ENCODE results near the gene TRIM29. TPM values are rescaled to one million over a fixed set of nuclear protein-coding genes. Genes with fewer than 3 reads are reported as not detected.
"Not testable (repeated sequence)": the region's sequence is repeated elsewhere in the genome, so short reads cannot be mapped to it uniquely, and the experiment has no call there.

TRIM29 gene
- total RNA-seq, 1 donor from 2014 or later: 1,294 TPM

DNA sequence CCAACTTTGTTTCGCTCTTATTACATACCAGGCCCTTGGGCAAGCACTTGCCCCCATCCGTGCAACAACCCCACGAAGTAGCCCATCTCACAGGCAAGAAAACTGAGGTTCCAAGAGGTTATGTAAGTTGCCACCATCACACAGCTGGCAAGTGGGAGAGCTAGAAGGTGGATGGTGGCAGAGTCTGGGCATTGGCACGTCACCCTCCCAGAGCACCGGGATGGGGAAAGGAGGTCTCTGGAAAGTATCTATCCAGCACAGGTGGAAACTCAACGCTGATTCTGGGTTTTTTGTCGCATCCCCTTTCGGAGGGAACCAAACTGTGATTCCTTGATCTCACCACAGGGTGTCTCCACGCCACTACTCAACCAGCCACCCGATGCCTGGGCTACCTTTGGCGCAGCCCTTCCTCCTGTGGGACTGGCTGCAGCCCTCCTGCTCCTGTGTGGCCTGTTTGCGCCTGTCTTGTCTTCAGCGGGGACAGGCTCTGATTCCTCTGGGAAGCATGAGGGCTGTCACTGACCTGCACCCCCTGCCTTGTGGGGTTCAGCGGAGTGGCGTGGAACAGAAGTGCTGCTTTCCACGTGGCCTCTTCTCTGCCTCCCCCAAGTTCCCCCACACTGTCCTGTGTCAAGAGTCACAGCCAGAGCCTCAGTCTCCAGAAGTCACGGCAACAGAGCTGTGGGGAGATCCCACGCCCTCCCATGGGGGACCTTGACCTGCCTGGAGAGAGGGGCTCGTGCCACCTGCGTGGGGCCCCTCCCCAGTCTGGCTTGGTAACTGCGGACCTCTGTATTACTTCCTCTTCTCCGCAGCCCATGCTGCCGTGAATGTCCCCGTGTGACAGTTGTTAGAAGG lies 34.4 kb upstream of the TRIM29 start:
- ATAC-seq: peak; percentile 60

DNA sequence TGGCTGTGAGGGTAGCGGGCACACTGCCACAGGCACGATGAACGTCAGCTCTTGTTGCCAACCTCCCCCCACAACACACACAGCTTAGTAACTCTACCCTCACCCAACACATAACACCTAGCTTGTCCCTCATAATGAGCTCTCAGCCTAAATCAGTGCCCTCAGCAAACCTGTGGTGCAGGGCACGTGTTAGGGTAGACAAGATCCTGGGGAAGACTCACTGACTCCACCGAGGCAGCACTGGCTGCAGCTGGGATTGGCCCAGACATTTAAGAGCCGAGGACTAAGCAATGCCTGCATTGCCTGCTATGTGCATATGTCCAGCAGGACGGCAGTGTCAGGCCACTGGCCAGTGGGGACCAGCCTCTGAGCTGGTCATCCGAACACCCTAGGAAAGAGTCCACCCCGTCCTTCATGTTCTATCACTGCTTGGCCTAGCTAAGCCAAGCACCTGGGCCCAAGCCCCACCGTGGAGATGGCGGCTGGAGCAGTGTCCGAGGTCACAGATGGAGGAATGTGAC lies 32.9 kb upstream of the TRIM29 start:
- ATAC-seq: no peak

DNA sequence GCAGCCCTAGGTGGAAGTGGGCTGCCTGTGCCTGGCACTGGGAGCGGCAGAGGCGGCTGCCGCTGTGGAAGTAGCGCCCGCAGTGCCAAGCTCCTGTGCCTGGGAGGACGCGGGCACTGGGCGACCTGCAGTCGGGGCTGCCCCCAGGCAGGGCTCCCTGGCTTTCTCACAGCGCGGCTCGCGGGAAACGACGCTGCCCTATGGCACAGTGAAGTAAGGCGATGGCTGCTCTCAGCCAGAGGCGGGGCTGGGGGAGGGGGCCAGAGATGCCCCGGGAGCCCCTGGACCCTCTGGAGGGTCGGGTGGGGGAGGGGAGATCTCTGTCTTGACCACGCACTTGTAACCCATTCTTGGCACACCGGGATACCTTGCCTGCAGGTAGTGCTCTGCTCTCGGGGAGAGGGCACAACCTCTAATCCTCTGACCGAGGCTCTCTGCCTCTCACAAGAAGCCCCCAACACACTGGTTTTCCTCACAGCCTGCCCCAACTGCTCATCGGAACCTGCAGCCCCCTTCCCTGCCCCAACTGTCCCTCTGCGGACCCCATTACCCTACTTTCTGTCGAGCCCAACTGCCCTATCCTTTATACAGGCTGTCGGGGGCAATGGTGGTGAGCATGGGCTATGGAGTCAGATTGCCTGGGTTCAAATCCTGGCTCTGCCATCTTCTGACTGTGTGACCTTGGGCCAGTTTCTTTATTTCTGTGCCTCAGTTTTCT lies 32.2 kb upstream of the TRIM29 start:
- ATAC-seq: peak; percentile 2

DNA sequence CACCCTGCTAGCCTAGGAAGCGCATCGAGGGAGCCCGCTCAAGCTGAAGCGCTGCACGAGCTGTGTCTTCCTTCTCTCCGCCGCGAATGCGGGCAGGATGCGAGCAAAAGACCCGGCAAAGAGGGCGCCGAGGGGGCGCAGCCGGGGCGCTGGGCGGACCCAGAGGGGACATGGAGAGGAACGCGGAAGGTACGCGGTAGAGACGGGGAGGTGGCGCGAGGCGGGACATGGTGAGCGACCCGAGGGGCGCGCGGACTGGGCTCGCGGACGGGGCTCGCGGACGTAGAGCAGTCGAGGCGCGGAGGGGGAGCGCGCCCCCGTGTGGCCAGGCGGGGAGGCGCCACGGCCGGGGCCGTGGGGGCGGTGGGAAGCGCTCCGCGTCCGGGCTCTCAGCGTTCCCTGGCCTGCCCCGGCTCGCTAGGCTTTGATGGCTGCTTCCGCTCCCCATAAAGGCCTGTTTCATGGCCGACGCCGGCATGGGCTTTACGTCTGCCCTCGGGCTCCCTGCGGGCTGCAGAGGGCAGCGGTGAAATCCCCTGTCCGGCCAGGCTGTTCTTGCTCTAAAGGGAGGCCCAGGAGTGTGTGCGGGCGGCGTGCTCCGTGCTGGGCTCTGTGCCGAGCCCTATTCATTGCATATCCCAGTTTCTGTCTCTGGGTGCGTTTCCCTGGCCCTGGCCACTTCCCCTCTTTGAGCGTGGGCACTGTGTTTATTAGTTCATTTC lies 31.2 kb upstream of the TRIM29 start:
- peak; percentile 90 for ATAC-seq

DNA sequence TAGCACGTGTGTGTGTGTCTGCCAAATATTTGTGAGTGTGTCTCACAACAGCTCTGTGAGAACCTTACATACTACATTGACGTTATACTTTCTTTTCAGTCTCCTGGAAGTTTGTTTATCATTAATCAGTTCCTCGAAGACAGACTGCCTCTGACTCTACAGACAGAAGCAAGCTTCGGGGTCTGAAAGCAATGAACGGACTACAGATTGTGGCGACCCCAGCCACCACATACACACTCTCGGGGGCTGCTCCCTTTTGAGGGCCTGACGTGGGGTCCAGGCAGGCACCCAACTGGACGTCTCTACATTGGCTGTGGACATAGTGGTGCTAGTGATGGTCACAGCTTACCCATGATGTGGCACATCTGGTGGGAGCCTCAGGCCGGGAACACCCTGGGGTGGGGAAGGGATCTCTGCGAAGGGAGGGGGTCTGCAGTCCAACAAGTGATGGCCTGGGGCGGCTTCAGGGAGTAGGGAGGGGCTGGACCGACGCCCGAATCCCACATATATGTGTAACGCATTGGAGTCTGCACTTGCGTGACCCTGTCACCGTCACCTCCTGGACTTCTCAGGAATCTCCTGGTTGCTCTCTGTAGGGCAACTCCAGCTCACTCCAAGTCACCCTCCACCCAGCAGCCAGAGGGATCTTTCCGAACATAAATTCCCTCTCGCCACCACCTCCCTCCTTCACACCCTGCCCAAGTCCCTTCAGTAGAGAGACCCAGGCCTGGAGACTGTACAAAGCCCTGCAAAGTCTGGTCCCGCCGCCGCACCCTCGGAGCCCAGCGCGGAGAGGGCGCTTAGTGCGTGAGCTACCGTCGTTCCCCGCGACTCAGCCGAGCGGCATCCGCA lies 30.4 kb upstream of the TRIM29 start:
- ATAC-seq: peak; percentile 49

DNA sequence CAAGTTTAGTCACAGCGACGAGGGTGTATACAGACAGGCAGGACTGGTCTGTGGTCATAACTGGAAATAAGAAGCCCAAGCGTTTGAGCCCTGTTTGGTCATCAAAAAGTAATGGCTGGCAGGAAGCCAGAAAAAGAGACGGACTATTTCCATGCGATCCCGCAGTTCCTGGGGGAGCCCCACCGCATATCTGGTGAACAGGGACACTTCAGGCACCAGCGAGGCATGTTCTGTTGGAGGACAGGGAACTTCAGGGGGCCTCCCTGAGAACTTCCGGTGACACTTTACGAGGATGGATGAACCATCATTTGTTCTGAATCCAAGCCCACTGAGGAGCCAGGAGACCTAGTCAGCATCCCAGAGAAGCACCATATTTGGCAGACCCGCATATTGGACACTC lies 29.7 kb upstream of the TRIM29 start:
- ATAC-seq: no peak

DNA sequence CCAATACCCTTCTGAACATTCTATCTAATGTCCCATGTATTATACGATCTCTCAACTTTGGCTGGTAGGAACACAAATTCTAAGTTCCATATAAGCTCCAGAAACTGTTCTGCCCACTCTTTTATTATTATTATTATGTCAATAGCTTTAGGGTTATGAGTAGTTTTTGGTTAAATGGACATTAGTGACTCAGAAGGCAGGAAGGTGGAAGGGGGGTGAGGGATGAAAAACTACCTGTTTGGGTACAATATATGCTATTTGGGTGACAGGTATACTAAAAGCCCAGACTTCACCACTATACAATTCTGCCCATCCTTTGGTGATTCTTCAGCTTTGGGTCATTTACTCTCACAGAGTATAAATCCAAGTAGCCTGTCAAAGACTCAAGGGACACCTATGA lies 22.5 kb upstream of the TRIM29 start:
- no peak for ATAC-seq

DNA sequence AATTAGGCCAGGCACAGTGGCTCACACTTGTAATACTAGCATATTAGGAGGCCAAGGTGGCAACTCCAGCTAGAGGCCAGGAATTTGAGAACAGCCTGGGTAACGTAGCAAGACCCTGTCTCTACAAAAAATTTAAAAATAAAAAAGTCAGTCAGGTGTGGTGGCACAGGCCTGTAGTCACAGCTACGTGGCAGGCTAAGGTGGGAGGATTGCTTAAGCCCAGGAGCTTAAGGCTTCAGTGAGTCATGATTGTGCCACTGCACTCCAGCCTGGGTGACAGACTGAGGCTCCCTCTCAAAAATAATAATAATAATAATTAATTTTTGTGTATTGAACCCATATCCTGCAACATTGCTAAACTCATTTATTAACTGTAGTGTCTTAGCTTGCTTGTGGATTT lies 15.3 kb upstream of the TRIM29 start:
- peak; percentile 86 for ATAC-seq

DNA sequence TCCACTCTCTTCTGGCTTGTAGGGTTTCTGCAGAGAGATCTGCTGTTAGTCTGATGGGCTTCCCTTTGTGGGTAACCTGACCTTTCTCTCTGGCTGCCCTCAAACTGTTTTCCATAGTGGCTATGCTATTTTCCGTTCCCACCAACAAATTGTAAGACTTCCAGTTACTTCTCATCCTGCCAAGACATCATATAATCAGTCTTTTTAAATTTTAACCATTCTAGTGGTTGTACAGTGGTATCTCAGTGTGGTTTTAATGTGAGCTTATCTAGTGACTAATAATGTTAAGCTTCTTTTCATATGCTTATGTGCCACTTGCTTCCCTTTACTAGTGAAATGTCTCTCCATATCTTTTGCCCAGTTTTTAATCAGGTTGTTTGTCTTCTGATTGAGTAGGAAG lies 13.6 kb upstream of the TRIM29 start:
- no peak for ATAC-seq

DNA sequence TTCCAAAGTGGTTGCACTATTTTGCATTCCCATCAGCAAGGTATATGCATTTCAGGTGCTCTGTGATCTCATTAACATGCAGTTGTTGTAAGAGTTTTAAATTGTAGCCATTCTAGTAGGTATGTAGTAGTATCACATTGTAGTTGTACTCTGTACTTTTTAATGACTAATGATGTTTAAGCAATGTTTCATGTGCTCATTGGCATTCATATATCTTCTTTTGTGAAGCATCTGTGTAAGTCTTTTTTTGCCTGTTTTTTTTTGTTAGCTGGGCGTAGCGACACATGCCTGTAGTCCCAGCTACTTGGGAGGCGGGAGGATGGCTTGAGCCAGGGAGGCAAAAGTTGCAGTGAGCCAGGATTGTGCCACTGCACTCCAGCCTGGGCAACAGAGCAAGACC lies 11.3 kb upstream of the TRIM29 start:
- ATAC-seq: no peak

DNA sequence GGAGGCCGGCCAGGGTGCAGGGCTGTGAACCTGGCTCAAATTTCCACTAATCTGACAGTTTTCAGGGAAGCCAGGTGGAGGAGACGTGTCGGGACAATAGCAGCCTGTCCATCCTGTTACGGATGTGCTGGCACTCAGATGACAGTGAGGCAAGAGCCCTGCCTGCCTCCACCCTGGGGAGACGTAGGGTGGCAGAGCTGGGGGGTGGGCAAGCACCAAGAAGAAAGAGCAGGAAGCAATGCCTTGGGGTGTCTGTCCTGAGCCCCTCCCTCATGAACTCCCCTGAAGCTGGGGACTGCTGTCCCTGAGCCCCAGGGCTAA lies 10.0 kb upstream of the TRIM29 start:
- peak; percentile 81 for ATAC-seq

DNA sequence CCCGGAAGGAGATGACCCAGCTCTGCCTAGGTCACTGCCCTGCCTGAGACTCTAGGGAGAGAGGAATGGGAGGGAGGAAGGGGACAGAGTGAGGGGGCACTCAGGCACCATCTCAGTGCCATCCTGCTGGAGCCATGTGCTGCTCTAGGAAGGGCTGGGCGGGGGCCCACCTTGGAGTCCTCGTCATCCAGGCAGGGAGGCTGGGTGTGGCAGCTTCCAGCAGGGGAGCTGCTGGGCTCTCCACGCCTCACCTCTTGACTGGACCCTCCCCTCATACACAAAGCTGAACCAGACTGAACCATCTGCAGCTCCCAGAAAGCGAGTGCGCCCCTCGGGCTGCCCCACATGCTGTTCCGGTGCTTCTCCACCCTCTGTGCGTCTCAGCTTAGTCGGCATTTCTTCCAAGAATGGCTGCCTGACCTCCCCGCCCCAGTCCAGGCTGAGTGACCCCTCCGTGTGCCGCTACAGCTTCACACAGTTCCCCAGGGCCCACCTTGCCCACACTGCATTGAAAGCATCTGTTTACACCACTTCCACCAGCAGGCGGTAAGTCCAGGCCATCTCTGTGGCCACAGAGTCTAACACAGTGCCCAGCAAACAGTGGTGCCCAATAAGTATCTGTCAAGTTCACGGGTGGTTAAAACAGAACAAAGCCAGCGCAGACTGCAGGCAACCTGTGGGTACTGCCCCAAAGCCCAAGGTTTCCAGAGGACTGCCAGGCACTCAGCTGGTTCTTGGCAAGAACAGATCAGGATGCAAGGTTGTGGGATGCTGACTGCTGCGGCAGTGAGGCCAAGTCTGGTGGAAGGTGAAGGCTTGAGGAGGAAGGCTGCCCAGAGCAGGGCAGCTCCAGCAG lies 9.4 kb upstream of the TRIM29 start:
- ATAC-seq: peak; percentile 81

DNA sequence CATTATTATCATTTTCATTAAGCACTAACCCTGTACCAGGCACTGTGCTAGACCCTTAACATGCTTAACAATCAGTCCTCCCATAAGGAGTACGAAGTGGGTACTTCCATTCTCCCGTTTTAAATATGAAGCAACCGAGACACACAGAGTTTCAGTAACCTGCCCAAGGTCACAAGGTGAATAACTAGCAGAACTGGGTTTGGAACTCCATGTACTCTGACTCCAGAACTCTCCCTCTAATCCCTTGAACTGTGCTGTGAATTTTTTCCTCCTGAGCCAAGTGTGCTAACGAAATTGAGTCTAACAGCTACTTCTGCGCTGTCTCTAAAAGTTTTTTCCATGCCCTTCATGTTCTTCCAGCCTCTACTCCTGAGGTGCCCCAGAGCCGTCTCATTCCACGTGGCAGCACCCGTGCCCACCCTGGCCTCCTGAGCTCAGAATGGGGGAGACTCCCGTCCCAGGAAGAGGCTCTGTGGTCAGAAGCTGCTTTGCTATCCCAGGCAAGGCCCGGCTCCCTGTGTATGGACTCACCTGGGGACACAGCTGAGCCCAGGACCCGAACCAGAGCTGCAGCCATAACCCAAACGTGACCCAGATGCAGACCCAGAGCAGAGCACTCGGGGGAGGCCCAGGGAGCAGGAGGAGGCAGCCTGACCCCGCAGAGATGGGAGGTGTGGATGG lies 8.6 kb upstream of the TRIM29 start:
- peak; percentile 53 for ATAC-seq

DNA sequence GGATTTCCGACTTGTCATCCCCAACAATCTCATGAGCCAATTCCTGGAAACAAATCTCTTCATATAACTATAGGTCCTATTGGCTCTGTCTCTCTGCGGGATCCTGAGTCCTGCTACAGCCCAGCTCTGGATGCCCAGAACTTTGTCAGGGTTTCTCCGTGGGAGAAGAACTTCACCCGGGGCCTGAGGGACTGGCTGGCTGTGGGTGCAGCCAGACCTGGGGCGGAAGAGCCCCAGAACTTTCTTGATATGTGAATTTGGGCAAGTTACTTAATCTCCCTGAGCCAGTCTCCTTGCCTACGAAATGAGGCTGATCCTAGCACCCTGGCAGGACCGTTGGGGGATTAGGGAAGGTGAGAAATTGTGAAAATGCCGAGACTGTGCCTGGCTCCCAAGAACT lies 6.6 kb upstream of the TRIM29 start:
- no peak for ATAC-seq

DNA sequence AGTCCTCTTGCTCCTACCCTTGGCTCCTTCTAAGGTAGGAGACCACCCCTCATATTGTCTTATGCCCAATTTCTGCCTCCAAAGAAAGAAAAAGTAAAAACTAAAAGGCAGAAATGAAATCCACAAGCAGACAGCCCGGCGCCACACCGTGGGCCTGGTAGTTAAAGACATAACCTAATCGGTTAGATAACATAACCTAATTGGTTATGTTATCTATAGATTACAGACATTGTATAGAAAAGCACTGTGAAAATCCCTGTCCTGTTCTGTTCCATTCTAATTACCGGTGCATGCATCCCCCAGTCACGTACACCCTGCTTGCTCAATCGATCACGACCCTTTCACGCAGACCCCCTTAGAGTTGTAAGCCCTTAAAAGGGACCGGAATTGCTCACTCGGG lies 5.6 kb upstream of the TRIM29 start:
- not testable (repeated sequence) for ATAC-seq

DNA sequence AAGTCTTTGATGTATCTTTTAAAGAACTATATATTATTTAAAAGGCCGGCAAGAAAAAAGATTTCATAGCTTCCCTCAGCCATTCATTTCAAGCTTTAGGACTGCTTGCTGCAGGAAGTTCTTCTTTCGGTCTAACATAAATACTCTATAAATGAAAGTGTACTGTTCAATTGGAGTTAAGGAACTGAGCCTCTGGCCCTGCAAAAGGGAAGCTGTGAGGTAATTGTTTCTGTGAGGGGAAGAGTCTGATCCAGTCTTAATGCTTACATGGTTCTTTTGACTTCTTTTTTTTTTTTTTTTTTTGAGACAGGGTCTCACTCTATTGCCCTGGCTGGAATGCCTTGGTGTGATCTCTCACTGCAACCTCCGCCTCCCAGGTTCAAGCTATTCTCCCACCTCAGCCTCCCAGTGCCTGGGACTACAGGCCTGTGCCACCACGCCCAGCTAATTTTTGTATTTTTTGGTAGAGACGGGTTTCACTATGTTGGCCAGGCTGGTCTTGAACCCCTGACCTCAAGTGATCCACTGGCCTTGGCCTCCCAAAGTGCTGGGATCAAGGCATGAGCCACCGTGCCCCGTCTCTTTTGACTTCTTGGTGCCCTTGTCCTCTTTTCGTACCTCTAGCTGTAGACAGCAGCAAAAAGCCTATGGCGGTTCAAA lies 4.7 kb upstream of the TRIM29 start:
- no peak for ATAC-seq

DNA sequence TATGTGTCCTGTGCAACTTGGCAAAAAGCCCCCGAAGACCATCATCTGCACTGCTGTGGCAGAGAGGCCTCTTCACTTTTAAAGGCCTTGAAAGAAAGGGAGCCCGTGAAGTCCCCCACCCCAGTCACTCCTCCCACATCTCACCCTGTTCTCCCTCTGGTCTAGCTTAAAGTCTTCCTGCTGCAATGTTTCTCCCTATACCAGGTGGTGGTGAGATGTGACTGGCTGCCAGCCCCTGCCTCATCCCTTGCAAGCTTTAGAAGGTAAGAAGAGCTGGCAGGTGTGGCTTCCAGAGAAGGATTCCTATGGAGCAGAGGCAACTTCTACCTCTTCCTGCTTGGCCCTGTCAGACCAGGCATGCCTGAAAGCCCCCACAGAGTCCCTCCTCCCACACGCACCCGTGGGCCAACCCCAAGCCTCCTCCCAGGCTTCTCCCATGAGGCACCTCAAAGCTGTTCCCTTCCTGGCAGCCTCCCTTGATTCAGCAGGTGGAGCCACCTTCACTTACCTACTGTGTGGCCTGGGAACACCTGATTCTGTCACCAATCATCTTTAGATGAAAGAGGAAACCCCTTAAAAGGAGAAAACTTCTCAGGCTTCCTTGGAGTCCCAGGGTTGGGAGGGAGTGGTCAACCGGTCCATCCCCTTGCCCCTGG lies 4.0 kb upstream of the TRIM29 start:
- ATAC-seq: peak; percentile 52

DNA sequence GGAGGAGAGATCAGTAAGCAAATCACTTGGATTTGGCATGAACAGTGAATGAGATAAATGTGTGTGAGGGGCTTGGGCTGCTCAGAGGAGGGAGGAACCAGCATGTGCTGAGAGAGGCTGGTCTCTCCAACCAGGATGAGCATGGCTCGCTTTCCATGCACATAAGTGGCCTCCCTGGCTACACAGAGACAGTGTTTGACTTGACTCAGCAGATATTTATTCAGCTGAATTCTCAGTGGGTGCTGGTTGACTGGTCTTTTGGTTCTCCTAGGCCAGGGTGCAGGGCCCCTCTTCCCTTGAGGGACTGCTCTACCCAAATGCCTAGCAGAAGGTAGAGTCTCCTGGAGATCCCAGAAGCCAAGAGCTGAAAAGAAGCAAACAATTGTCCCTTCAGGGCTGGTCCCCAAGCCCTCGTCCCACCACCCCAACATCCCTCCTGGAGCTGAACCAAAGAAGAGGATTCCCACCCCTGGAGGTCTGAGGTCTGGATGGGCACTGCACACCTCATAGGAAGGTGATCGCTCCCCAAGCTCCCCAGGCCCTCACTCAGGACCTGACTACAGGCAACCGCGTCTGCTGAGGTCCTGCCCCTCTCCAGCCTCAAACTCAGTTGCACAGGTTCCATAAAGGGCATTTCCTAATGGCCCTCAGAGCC lies 3.3 kb upstream of the TRIM29 start:
- ATAC-seq: no peak
